ENCODE results near the gene CIITA. TPM values are rescaled to one million over a fixed set of nuclear protein-coding genes. Genes with fewer than 3 reads are reported as not detected.
A peak's percentile ranks its signal among the peaks of the same experiment; 100 is the strongest.

Gene CIITA
- total RNA-seq, 1 donor from 2014 or later, result 9.4 TPM

DNA sequence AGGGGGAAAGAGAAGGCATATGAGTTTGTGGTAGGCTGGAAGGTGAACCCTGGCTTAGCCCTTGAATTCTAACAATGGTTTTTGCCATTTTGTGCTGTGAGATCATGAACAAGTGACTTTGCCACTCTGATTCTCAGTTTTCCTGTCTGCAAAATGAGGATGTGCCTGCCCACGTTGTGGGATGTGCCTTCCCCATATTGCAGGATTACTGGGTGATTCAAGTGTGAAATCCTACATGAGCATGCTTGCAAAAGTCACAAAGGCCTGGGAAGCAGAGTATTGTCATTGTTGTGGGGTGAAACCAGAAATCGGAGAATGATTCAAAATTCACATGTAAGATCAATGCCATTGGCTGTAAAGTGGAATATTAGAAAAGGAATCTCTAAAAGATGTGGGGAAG, 29.8 kb upstream of the CIITA start:
- Histone ChIP-seq H3K9me3 (replicated peaks) (no peaks in the 10 kb centered on the region), H3K36me3 (no peaks in the 10 kb centered on the region), H3K27me3 (ENCODE audit: low read depth) (no peaks in the 10 kb centered on the region), H3K27ac (replicated peaks) (peak overlapping the region; percentile 47), H3K4me3 (no peak overlapping the region), H3K4me1 (peaks cover 28% of the 10 kb centered on the region)
- intact Hi-C loops (cut with micrococcal nuclease), result no loop called here
- TF ChIP-seq, protein P1, sequence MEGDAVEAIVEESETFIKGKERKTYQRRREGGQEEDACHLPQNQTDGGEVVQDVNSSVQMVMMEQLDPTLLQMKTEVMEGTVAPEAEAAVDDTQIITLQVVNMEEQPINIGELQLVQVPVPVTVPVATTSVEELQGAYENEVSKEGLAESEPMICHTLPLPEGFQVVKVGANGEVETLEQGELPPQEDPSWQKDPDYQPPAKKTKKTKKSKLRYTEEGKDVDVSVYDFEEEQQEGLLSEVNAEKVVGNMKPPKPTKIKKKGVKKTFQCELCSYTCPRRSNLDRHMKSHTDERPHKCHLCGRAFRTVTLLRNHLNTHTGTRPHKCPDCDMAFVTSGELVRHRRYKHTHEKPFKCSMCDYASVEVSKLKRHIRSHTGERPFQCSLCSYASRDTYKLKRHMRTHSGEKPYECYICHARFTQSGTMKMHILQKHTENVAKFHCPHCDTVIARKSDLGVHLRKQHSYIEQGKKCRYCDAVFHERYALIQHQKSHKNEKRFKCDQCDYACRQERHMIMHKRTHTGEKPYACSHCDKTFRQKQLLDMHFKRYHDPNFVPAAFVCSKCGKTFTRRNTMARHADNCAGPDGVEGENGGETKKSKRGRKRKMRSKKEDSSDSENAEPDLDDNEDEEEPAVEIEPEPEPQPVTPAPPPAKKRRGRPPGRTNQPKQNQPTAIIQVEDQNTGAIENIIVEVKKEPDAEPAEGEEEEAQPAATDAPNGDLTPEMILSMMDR (IDR thresholded peaks at IDR 0.05; ENCODE audit: borderline replicate concordance), result no peak
- no peak for DNase-seq

- no peak for DNase-seq
- H3K4me3 ChIP-seq, result no peak overlapping the region
- H3K27me3 ChIP-seq (ENCODE audit: low read depth), result no peaks in the 10 kb centered on the region
- no peak overlapping the region for H3K27ac ChIP-seq (replicated peaks)
- intact Hi-C loops (cut with micrococcal nuclease), result no loop called here
- H3K9me3 ChIP-seq (replicated peaks), result no peaks in the 10 kb centered on the region
- H3K4me1 ChIP-seq, result peaks cover 17% of the 10 kb centered on the region
- H3K36me3 ChIP-seq, result no peaks in the 10 kb centered on the region
- TF ChIP-seq, protein P1 (IDR thresholded peaks at IDR 0.05; ENCODE audit: borderline replicate concordance), result no peak
Measured at GRCh38 chr16:10849736-10850477, 27.1 kb upstream of the CIITA start.

DNA sequence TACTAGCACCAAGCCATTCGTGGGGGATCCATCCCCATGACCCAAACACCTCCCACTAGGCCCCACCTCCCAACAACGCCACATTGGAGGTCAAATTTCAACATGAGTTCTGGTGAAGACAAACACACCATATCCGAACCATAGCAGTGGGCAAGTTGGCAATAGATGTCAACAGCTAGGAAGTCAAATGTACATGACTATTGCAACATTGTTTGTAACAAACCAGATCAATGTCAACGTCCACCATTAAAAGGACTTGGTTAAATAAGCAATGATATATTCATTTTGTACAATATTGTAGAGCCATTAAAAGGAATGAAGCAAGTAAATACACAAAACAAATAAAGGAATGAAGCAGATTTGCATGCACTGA, 26.5 kb upstream of the CIITA start:
- Histone ChIP-seq H3K36me3 (no peaks in the 10 kb centered on the region), H3K27ac (replicated peaks) (no peak overlapping the region), H3K27me3 (ENCODE audit: low read depth) (no peaks in the 10 kb centered on the region), H3K9me3 (replicated peaks) (no peaks in the 10 kb centered on the region), H3K4me3 (no peak overlapping the region), H3K4me1 (peaks cover 17% of the 10 kb centered on the region)
- TF ChIP-seq, protein P1 (IDR thresholded peaks at IDR 0.05; ENCODE audit: borderline replicate concordance), result no peak
- no peak for DNase-seq
- intact Hi-C loops (cut with micrococcal nuclease), result no loop called here

DNA sequence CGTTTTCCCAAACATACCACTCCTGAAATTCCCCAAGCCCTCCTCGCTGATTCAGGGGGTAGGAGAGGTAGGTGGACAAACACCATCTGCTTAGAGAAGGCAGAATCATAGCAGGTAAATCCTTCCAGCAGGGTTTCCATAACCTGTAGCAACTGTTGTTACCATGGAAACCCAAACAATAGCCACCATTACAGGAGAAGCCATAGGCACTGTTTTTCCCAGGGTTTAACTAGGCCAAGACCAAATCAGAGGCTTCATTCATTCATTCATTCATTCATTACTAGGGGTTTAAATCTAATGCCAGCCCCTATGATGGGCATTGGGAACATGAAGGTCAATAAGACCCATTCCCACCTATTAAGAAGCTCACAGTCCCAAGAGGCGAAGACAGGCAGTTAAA, 25.5 kb upstream of the CIITA start:
- H3K36me3 ChIP-seq, result no peaks in the 10 kb centered on the region
- intact Hi-C loops (cut with micrococcal nuclease), result no loop called here
- peaks cover 17% of the 10 kb centered on the region for H3K4me1 ChIP-seq
- H3K9me3 ChIP-seq (replicated peaks), result no peaks in the 10 kb centered on the region
- H3K4me3 ChIP-seq, result no peak overlapping the region
- no peaks in the 10 kb centered on the region for H3K27me3 ChIP-seq (ENCODE audit: low read depth)
- H3K27ac ChIP-seq (replicated peaks), result no peak overlapping the region
- TF ChIP-seq, protein P1 (IDR thresholded peaks at IDR 0.05; ENCODE audit: borderline replicate concordance), result no peak
- no peak for DNase-seq

DNA sequence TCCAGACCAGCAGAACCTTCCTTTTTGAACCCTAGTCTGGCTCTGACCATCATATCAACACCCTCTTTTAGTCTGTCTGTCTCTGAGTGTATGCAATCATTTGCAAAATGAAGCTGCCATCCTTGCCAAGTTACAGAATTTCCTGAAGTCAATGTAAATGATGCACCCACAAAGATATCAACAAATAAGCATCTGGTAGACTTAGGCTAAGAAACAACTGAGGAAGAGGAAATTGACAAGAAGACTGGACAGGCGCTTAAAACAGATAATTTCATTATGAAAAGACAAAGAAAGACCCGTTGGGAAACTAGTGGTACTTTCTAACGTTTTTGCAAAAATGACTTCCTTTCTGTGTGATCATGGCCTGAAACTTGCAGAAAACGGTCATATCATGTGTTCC, 24.7 kb upstream of the CIITA start:
- Histone ChIP-seq H3K36me3 (no peaks in the 10 kb centered on the region), H3K4me3 (no peak overlapping the region), H3K27me3 (ENCODE audit: low read depth) (no peaks in the 10 kb centered on the region), H3K27ac (replicated peaks) (no peak overlapping the region), H3K9me3 (replicated peaks) (no peaks in the 10 kb centered on the region), H3K4me1 (peaks cover 12% of the 10 kb centered on the region)
- TF ChIP-seq, protein P1 (IDR thresholded peaks at IDR 0.05; ENCODE audit: borderline replicate concordance), result no peak
- DNase-seq, result no peak
- intact Hi-C loops (cut with micrococcal nuclease), result no loop called here
